Stimulated activated naive CD8-positive, alpha-beta T cell treated with anti-CD3 and anti-CD28 coated beads, Interleukin-15, Interleukin-2, amounts not matched to agents 100 ng/mL and 50 ng/mL, for 24 hours (primary cell): ENCODE data around the gene ALDH18A1.
"Not testable (repeated sequence)": the region's sequence is repeated elsewhere in the genome, so short reads cannot be mapped to it uniquely, and the experiment has no call there.

Source experiments
- H3K27ac Mint-ChIP-seq: one replicate; pipeline ENCODE4 v1.8.0; 2021; ENCODE audit warnings: mild to moderate bottlenecking, mixed read lengths
- H3K27me3 Mint-ChIP-seq: one replicate; pipeline ENCODE4 v1.8.0; 2021; ENCODE audit warnings: mixed read lengths
- H3K36me3 Mint-ChIP-seq: one replicate; pipeline ENCODE4 v1.8.0; 2021; ENCODE audit warnings: low read depth, mixed read lengths
- H3K4me1 Mint-ChIP-seq: one replicate; pipeline ENCODE4 v1.8.0; 2021; ENCODE audit warnings: low read depth, mixed read lengths
- H3K4me3 Mint-ChIP-seq: one replicate; pipeline ENCODE4 v1.8.0; 2021; ENCODE audit warnings: mild to moderate bottlenecking, mixed read lengths
- H3K9me3 Mint-ChIP-seq: one replicate; pipeline ENCODE4 v1.8.0; 2021; ENCODE audit warnings: mixed read lengths

Gene ALDH18A1

DNA sequence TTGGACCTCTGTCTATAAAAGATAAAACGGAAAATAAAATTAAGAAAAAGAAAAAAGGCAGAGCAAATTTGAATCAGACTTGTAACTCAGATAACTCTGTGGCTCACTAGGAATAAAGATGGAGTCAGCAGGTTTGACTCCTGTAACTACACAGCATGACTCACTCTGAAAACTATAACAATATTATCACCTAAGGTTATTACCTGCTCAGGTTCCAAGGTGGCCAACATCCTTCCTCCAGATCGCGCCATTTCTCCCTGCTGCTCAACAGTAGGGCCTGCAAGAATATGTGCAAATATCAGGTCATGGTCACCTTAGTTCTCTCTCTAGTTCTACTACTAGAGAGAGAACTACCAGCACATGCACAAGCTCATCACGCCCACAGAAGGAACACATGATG lies 30.0 kb downstream of the ALDH18A1 start:
- Mint-ChIP-seq H3K4me1 (no peaks in the 10 kb centered on the region), H3K27ac (no peak overlapping the region), H3K36me3 (peaks cover 65% of the 10 kb centered on the region), H3K9me3 (no peaks in the 10 kb centered on the region), H3K4me3 (no peak overlapping the region), H3K27me3 (no peaks in the 10 kb centered on the region)

DNA sequence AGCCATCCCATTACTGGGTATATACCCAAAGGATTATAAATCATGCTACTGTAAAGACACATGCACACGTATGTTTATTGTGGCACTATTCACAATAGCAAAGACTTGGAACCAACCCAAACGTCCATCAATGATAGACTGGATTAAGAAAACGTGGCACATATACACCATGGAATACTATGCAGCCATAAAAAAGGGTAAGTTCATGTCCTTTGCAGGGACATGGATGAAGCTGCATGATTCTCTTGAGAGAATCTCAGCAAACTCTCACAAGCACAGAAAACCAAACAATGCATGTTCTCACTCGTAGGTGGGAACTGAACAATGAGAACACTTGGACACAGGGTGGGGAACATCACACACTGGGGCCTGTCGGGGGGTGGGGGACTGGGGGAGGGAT lies 36.1 kb downstream of the ALDH18A1 start:
- H3K27me3 Mint-ChIP-seq, H3K9me3 Mint-ChIP-seq, H3K4me3 Mint-ChIP-seq, H3K27ac Mint-ChIP-seq, H3K4me1 Mint-ChIP-seq: not testable (repeated sequence)
- H3K36me3 Mint-ChIP-seq, result peaks cover 80% of the 10 kb centered on the region

GRCh38 chr10:95618101-95618500 lies 38.4 kb downstream of the ALDH18A1 start:
- Mint-ChIP-seq H3K9me3 (no peaks in the 10 kb centered on the region), H3K36me3 (peaks cover 88% of the 10 kb centered on the region), H3K27ac (no peak overlapping the region)

GRCh38 chr10:95616446-95616845 lies 40.1 kb downstream of the ALDH18A1 start:
- Mint-ChIP-seq H3K27me3 (no peaks in the 10 kb centered on the region), H3K27ac (no peak overlapping the region), H3K4me3 (no peak overlapping the region), H3K9me3 (no peaks in the 10 kb centered on the region), H3K4me1 (no peaks in the 10 kb centered on the region), H3K36me3 (peaks cover 96% of the 10 kb centered on the region)

More at GRCh38 chr10:95618101-95618500, 38.4 kb downstream of the ALDH18A1 start:
- Mint-ChIP-seq H3K27me3 (no peaks in the 10 kb centered on the region), H3K4me1 (no peaks in the 10 kb centered on the region), H3K4me3 (no peak overlapping the region)

- peaks cover 90% of the 10 kb centered on the region for H3K36me3 Mint-ChIP-seq
These were observed 43.2 kb downstream of the ALDH18A1 start for GRCh38 chr10:95613330-95613729.

DNA sequence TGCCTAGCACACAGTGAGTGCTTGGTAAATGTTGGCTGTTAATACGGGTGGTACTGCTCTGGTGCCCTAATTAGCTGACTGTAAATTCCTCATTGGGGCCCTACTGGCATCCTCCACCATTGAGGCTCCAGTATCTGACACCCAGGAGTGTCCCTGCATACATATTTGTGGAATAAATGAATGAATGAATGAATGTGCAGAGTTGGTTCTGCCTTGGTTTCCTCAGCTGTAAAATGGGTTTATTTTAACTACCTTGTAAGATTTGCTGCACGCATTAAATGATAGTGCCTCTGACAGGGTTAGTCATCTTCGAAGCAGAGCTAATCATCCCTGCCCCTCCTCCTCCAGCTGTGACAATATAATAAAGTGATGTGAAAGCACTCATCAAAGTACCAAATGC lies 45.8 kb downstream of the ALDH18A1 start:
- no peak overlapping the region for H3K27ac Mint-ChIP-seq
- H3K4me1 Mint-ChIP-seq, result no peaks in the 10 kb centered on the region
- peaks cover 86% of the 10 kb centered on the region for H3K36me3 Mint-ChIP-seq
- H3K4me3 Mint-ChIP-seq, result no peak overlapping the region
- no peaks in the 10 kb centered on the region for H3K27me3 Mint-ChIP-seq
- H3K9me3 Mint-ChIP-seq, result no peaks in the 10 kb centered on the region

More at GRCh38 chr10:95613330-95613729, 43.2 kb downstream of the ALDH18A1 start:
- Mint-ChIP-seq H3K27ac (no peak overlapping the region), H3K4me1 (no peaks in the 10 kb centered on the region), H3K27me3 (no peaks in the 10 kb centered on the region), H3K4me3 (no peak overlapping the region), H3K9me3 (no peaks in the 10 kb centered on the region)

DNA sequence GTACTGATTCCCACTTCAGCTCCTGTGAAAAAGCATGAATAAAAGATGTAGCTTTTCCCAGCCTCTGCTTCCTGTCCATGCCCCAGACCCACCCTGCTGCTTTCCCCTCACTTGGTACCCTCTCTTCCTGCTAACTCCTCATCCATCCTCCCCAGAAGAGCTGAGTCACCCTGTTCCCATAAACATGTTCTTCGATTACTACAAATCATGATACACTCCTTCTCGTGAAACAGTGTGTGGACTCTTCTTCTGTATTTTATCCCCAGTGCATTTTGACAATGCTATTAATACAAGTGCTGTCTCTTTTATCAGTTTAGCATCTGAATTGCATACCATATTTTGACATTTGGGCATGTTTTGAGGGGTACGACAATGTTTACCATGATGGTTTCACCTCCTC lies 49.6 kb downstream of the ALDH18A1 start:
- H3K4me1 Mint-ChIP-seq, result no peaks in the 10 kb centered on the region
- no peak overlapping the region for H3K27ac Mint-ChIP-seq
- no peaks in the 10 kb centered on the region for H3K9me3 Mint-ChIP-seq
- H3K4me3 Mint-ChIP-seq, result no peak overlapping the region
- peaks cover 56% of the 10 kb centered on the region for H3K36me3 Mint-ChIP-seq
- no peaks in the 10 kb centered on the region for H3K27me3 Mint-ChIP-seq

- no peaks in the 10 kb centered on the region for H3K9me3 Mint-ChIP-seq
- H3K4me3 Mint-ChIP-seq, result no peak overlapping the region
- H3K27ac Mint-ChIP-seq, result no peak overlapping the region
- H3K4me1 Mint-ChIP-seq, result no peaks in the 10 kb centered on the region
- H3K36me3 Mint-ChIP-seq, result peaks cover 41% of the 10 kb centered on the region
- H3K27me3 Mint-ChIP-seq, result no peaks in the 10 kb centered on the region
These were observed 51.3 kb downstream of the ALDH18A1 start for GRCh38 chr10:95605163-95605562.

GRCh38 chr10:95604630-95605029 lies 51.9 kb downstream of the ALDH18A1 start:
- H3K36me3 Mint-ChIP-seq, result peaks cover 36% of the 10 kb centered on the region
- no peak overlapping the region for H3K27ac Mint-ChIP-seq
- H3K27me3 Mint-ChIP-seq, result no peaks in the 10 kb centered on the region
- no peaks in the 10 kb centered on the region for H3K4me1 Mint-ChIP-seq
- H3K4me3 Mint-ChIP-seq, result no peak overlapping the region
- H3K9me3 Mint-ChIP-seq, result no peaks in the 10 kb centered on the region

- no peak overlapping the region for H3K27ac Mint-ChIP-seq
- H3K9me3 Mint-ChIP-seq, result no peaks in the 10 kb centered on the region
- no peak overlapping the region for H3K4me3 Mint-ChIP-seq
- H3K27me3 Mint-ChIP-seq, result no peaks in the 10 kb centered on the region
- no peaks in the 10 kb centered on the region for H3K4me1 Mint-ChIP-seq
- peaks cover 21% of the 10 kb centered on the region for H3K36me3 Mint-ChIP-seq
These were observed 54.1 kb downstream of the ALDH18A1 start for GRCh38 chr10:95602382-95602781.

DNA sequence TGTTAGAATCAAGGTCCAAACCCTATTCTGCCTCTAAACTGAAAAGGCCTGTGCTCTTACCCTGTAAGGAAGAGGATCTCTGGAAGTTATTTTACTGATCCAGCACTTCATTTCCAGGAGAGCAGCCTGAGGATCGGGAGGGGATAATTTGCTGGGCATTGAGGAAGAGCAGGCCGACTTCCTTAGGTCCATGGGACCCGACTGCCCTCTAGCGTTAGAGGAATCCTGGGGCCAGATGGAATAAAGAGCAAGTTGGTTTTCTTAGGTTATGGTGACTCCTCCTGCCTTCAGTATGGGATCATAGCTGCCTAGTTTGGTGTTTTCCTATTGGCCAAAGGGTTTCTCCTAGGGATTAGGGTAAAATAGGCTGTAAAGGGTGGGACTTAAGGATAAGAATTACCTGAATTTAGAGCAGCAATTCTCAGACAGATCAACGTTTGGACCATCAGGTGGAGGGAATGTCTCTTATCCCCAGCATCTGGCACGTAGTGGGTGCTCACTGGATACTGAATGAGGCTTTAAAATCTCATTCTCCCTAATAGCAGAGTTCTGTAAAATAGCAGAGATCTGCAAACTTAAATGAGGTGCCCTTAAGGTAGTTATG lies 55.3 kb downstream of the ALDH18A1 start:
- Mint-ChIP-seq H3K9me3 (no peaks in the 10 kb centered on the region), H3K4me1 (no peaks in the 10 kb centered on the region), H3K27ac (no peak overlapping the region), H3K36me3 (peaks cover 13% of the 10 kb centered on the region), H3K4me3 (no peak overlapping the region), H3K27me3 (peaks cover 5% of the 10 kb centered on the region)

- Mint-ChIP-seq H3K4me1 (no peaks in the 10 kb centered on the region), H3K36me3 (peaks cover 3% of the 10 kb centered on the region), H3K27ac (no peak overlapping the region), H3K27me3 (peaks cover 8% of the 10 kb centered on the region), H3K9me3 (no peaks in the 10 kb centered on the region), H3K4me3 (no peak overlapping the region)
These were observed 56.4 kb downstream of the ALDH18A1 start for GRCh38 chr10:95600158-95600557.

- Mint-ChIP-seq H3K4me3 (no peak overlapping the region), H3K36me3 (no peaks in the 10 kb centered on the region), H3K27ac (no peak overlapping the region), H3K9me3 (no peaks in the 10 kb centered on the region), H3K27me3 (peaks cover 8% of the 10 kb centered on the region), H3K4me1 (no peaks in the 10 kb centered on the region)
These were observed 58.7 kb downstream of the ALDH18A1 start for GRCh38 chr10:95597788-95598187.

- Mint-ChIP-seq H3K9me3 (no peaks in the 10 kb centered on the region), H3K4me3 (no peak overlapping the region), H3K4me1 (no peaks in the 10 kb centered on the region), H3K27me3 (peaks cover 20% of the 10 kb centered on the region), H3K27ac (no peak overlapping the region), H3K36me3 (no peaks in the 10 kb centered on the region)
These were observed 68.5 kb downstream of the ALDH18A1 start for GRCh38 chr10:95588025-95588424.

GRCh38 chr10:95579835-95580535 lies 76.5 kb downstream of the ALDH18A1 start:
- Mint-ChIP-seq H3K27me3 (peaks cover 30% of the 10 kb centered on the region), H3K27ac (no peak overlapping the region), H3K4me1 (no peaks in the 10 kb centered on the region), H3K4me3 (no peak overlapping the region), H3K9me3 (no peaks in the 10 kb centered on the region), H3K36me3 (no peaks in the 10 kb centered on the region)

DNA sequence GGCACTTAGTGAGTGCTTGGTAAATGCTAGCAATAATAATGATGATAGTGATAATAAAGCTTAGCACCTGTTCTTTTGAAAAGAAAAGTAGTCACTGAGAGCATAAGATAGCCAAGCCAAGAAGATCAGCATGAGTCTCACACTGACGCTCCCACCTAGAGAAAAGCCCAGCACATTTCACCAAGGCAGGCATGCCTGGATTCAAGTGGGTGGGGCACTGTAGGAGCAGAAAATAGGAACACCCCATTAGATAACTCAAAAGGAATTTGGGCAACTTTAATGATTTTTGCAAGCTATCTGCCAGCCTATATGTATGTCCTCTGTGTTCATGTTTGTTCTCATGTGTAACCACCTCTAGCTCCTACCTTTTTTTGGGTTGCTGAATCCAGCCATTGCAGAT lies 77.2 kb downstream of the ALDH18A1 start:
- Mint-ChIP-seq H3K27me3 (peaks cover 27% of the 10 kb centered on the region), H3K4me3 (no peak overlapping the region), H3K36me3 (no peaks in the 10 kb centered on the region)

More for the DNA sequence above, 77.2 kb downstream of the ALDH18A1 start:
- H3K27ac Mint-ChIP-seq, result no peak overlapping the region
- H3K9me3 Mint-ChIP-seq, result no peaks in the 10 kb centered on the region
- no peaks in the 10 kb centered on the region for H3K4me1 Mint-ChIP-seq
